ENCODE results near the gene TMEM232.

DNA sequence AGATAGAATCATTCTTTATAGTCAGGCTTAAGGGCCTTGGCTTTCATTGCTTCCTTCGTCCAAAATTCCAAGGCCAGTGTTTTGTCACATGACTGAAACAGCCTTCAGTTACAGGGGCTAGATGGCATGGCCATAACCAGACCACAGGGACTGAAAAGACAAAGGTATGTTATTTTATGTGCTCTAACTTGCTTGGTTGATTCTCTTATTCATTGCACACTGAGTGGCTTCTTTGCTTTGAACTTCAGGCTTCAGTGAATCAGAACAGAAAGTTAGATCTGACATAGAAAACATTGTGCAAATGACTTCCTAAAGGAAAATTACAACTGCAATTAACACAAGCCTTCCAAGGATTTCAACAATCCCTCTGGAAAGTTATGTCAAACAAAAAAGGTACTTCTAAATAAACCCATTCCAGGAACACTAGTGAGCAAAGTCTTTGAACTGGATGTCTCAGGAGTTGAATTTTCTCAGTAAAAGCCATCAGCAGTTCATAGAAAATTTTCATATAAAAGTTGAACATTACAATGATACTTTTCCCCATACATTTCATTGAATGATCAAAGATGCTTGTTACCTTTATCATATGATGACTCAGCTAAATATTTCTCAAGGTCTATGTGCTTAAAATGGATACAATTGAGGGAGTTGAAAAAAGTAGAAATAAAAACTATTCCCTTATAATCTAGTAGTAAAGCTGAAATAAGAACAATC is 355.3 kb downstream of the TMEM232 start:
- TF ChIP-seq, protein P1, sequence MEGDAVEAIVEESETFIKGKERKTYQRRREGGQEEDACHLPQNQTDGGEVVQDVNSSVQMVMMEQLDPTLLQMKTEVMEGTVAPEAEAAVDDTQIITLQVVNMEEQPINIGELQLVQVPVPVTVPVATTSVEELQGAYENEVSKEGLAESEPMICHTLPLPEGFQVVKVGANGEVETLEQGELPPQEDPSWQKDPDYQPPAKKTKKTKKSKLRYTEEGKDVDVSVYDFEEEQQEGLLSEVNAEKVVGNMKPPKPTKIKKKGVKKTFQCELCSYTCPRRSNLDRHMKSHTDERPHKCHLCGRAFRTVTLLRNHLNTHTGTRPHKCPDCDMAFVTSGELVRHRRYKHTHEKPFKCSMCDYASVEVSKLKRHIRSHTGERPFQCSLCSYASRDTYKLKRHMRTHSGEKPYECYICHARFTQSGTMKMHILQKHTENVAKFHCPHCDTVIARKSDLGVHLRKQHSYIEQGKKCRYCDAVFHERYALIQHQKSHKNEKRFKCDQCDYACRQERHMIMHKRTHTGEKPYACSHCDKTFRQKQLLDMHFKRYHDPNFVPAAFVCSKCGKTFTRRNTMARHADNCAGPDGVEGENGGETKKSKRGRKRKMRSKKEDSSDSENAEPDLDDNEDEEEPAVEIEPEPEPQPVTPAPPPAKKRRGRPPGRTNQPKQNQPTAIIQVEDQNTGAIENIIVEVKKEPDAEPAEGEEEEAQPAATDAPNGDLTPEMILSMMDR (IDR thresholded peaks at IDR 0.05; ENCODE audit: insufficient read depth, low read length) = no peak
- TF ChIP-seq, protein P2, sequence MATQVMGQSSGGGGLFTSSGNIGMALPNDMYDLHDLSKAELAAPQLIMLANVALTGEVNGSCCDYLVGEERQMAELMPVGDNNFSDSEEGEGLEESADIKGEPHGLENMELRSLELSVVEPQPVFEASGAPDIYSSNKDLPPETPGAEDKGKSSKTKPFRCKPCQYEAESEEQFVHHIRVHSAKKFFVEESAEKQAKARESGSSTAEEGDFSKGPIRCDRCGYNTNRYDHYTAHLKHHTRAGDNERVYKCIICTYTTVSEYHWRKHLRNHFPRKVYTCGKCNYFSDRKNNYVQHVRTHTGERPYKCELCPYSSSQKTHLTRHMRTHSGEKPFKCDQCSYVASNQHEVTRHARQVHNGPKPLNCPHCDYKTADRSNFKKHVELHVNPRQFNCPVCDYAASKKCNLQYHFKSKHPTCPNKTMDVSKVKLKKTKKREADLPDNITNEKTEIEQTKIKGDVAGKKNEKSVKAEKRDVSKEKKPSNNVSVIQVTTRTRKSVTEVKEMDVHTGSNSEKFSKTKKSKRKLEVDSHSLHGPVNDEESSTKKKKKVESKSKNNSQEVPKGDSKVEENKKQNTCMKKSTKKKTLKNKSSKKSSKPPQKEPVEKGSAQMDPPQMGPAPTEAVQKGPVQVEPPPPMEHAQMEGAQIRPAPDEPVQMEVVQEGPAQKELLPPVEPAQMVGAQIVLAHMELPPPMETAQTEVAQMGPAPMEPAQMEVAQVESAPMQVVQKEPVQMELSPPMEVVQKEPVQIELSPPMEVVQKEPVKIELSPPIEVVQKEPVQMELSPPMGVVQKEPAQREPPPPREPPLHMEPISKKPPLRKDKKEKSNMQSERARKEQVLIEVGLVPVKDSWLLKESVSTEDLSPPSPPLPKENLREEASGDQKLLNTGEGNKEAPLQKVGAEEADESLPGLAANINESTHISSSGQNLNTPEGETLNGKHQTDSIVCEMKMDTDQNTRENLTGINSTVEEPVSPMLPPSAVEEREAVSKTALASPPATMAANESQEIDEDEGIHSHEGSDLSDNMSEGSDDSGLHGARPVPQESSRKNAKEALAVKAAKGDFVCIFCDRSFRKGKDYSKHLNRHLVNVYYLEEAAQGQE (IDR thresholded peaks at IDR 0.05; ENCODE audit: insufficient replicate concordance, low read depth) = no peak

Data from HL-60 (cell line).